Ishikawa (cell line): ENCODE measurements around the gene SAMHD1.

ENCODE experiments used
- CEBPB ChIP-seq: IDR thresholded peaks from 2 replicates; pipeline ENCODE4 v1.6.1; 2012
- CREB1 ChIP-seq: IDR thresholded peaks from 2 replicates; pipeline ENCODE4 v1.6.1; 2012; ENCODE audit warnings: low read depth
- EGR1 ChIP-seq: IDR thresholded peaks from 2 replicates; pipeline ENCODE4 v1.6.1; 2012
- EP300 ChIP-seq: IDR thresholded peaks from 2 replicates; pipeline ENCODE4 v1.6.1; 2012; ENCODE audit warnings: borderline replicate concordance
- FOXM1 ChIP-seq: IDR thresholded peaks from 2 replicates; pipeline ENCODE4 v1.6.1; 2012; ENCODE audit warnings: low read depth, borderline replicate concordance
- MAX ChIP-seq: IDR thresholded peaks from 2 replicates; pipeline ENCODE4 v1.6.1; 2012
- NFIC ChIP-seq: IDR thresholded peaks from 2 replicates; pipeline ENCODE4 v1.6.1; 2012
- RAD21 ChIP-seq: IDR thresholded peaks from 2 replicates; pipeline ENCODE4 v1.6.1; 2012; ENCODE audit warnings: low read depth
- REST ChIP-seq: IDR thresholded peaks from 2 replicates; pipeline ENCODE4 v1.6.1; 2012; ENCODE audit warnings: low read depth, mild to moderate bottlenecking
- TAF1 ChIP-seq: IDR thresholded peaks from 2 replicates; pipeline ENCODE4 v1.6.1; 2012; ENCODE audit warnings: low read depth, mild to moderate bottlenecking
- TCF12 ChIP-seq: IDR thresholded peaks from 2 replicates; pipeline ENCODE4 v1.6.1; 2012; ENCODE audit warnings: low read depth
- TEAD4 ChIP-seq: IDR thresholded peaks from 2 replicates; pipeline ENCODE4 v1.6.1; 2012
- USF1 ChIP-seq: IDR thresholded peaks from 2 replicates; pipeline ENCODE4 v1.6.1; 2012
- YY1 ChIP-seq: IDR thresholded peaks from 2 replicates; pipeline ENCODE4 v1.6.1; 2012; ENCODE audit warnings: low read depth
- ZBTB7A ChIP-seq: IDR thresholded peaks from 2 replicates; pipeline ENCODE4 v1.6.1; 2012; ENCODE audit warnings: low read depth

The SAMHD1 gene

GRCh38 chr20:36865861-36866149 lies 85.7 kb downstream of the SAMHD1 start:
- no peak for TF ChIP-seq RAD21
- TF ChIP-seq TCF12, result no peak
- TF ChIP-seq TEAD4, result no peak
- TF ChIP-seq CREB1, result no peak
- no peak for TF ChIP-seq FOXM1
- TF ChIP-seq EGR1, result no peak
- TF ChIP-seq EP300, result no peak
- no peak for TF ChIP-seq TAF1
- no peak for TF ChIP-seq ZBTB7A
- no peak for TF ChIP-seq MAX
- TF ChIP-seq REST, result no peak
- no peak for TF ChIP-seq CEBPB
- TF ChIP-seq USF1, result no peak
- no peak for TF ChIP-seq NFIC
- no peak for TF ChIP-seq YY1

GRCh38 chr20:36865076-36865860 lies 86.2 kb downstream of the SAMHD1 start:
- TF ChIP-seq EGR1, result no peak
- no peak for TF ChIP-seq MAX
- TF ChIP-seq USF1, result no peak
- no peak for TF ChIP-seq NFIC
- TF ChIP-seq YY1, result no peak
- TF ChIP-seq RAD21, result no peak
- TF ChIP-seq CEBPB, result no peak
- no peak for TF ChIP-seq ZBTB7A
- TF ChIP-seq TCF12, result no peak

- TF ChIP-seq REST (no peak), CREB1 (no peak), CEBPB (no peak), TCF12 (no peak), RAD21 (no peak), EP300 (no peak), FOXM1 (no peak), ZBTB7A (no peak), TAF1 (no peak), USF1 (no peak), MAX (no peak), YY1 (no peak), TEAD4 (no peak), NFIC (no peak), EGR1 (no peak)
These were observed 88.4 kb downstream of the SAMHD1 start for GRCh38 chr20:36862857-36863668.

GRCh38 chr20:36861875-36862801 lies 89.4 kb downstream of the SAMHD1 start:
- TF ChIP-seq RAD21 (no peak), MAX (no peak), NFIC (peak; percentile 38; the same call in 1 of the 2 replicates), ZBTB7A (no peak)
